GDM1 (cell line): ENCODE data around the gene SLC7A1.

ENCODE experiments used
- DNase-seq: peaks from one replicate; lab custom pipeline; 2025; lab: John Stamatoyannopoulos, UW

The SLC7A1 gene

DNA sequence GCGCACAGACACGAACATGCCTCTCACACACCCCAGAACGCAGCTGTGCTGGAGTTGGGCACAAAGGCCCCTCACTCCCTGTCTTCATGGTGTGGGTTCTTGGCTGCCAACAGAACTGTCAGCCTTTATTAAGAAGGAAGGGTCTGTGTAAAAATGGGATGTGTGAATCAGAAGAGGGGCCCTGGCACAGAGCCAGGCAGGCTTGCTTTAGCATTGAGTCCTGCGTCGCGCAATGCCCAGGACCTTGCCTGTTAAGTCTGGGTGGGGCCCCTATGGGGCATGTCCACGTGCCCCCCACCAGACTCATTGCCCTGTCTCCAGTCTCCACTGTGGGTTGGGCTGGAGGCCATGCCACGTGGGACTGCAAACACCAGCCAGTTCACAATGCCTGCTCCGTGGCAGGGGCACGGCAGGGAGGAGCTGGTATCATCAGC lies 84.8 kb downstream of the SLC7A1 start:
- no peak for DNase-seq

DNA sequence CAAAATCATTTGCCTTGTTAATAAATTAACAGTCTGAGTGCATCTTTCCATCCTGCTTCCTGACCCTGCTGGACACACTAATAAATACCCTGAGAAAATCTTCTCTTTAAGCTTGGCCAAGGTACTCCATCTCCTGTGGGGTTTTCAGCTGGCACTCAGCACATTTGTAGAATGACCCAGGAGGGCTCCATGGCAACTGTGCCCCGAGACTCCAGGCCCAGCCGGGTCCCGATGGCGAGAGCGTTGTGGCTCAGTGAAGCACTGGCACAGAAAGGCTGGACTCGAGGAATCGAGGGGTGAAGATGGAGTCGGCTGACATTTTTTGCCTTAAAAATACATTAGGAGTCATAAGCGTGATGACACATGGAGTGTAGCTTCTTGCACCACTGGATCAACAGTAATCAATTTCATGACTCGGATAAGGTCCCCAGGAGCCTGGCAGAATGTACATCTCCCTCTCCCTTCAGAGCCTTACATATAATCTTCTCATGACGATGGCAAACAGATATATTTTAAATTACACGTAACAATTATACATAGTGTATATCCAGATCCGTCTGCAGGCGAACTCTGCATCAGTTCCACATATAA lies 85.4 kb downstream of the SLC7A1 start:
- no peak for DNase-seq

GRCh38 chr13:29508876-29509252 lies 86.6 kb downstream of the SLC7A1 start:
- no peak for DNase-seq

DNA sequence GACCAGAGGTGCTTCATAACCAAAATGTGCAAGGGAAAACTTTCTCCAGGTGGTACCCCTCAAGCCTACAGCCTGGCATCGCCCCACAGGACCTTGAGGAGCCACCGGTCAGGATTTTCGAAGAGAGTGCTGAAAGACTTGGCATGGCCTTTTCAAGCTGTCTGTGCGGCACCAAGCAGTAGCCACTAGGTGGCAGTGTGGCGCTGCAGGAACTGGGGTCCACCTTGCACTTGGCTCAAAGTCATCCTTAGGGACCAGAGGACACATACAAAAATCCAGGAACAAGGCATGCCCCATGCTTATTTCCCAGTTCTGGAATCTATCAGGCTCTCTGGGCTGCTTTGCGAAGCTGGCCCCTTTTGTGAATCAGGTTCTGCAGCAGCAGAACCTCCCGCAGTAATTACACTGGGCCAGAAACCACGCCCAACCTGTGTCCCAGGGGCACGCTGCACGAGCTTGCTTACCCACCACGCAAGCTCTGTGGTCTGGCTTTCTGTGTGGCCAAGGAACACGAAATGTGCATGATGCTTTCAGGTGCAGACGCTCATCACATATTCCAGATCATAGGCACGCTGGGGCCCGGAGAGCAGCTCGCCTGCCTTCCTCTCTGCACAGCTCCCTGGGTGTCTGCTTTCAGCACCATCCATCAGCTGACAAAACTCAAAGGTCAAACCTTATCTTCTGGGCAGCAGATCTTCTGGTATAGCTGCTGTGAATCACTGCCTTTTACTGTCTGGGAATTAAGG lies 87.2 kb downstream of the SLC7A1 start:
- DNase-seq = peak; percentile 63

DNA sequence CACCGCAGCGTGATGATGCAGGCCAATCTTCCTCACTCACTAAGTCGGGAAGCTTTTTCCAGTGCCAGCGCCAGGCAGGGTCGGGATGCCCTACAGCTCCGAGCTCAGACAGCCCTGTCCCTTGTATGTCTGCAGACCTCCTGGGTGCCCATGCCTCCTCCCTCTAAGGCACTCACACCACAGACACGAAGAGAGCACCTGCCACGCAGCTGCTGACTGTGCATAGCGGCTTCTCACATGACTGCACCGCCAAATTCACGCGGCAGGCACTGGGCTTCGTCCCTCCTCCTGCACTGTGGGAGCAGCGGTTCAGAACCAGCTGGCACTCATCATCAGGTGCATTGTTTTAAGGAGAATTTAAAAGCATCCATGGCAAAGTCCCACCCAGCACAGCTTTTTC lies 88.1 kb downstream of the SLC7A1 start:
- no peak for DNase-seq

DNA sequence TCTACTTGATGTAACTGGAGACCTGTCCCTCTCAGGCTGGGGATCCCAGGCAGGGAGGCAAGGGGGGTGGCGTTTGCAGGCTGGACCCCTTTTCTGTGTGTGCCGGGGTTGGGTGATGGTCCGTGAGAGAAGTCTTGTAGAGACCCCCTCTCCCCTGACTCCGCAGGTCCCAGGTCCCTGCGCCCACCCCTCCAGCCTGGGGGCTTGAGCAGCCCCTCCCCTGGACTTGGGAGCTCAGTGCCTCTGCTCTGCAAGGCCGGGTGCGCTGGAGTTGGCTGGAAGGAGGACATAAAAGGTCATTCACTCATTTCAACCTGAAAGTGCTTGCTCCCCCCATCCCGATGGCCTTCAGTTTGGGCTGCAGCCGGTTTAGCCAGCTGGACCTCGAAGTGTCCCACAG lies 89.5 kb downstream of the SLC7A1 start:
- no peak for DNase-seq

GRCh38 chr13:29505511-29505910 lies 90.0 kb downstream of the SLC7A1 start:
- DNase-seq = no peak

DNA sequence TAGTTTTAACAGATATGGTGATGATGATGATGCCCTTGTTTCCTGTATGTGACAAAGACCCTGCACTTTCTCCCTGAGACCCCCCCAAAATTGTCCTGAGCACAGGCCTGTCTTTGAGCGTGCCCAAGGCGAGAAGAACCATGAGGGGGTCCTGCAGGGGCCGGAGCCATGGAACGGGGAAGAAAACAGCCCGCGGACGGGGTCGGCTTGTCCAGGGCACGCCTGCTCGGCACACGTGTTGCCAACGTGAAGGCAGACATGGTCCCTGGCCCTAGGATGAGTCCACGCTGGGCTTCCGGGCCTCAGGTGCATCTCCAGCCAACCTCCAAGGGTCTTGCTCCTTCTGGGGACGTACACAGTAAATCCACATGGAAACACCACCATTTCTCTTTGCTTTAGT lies 90.8 kb downstream of the SLC7A1 start:
- DNase-seq = no peak

DNA sequence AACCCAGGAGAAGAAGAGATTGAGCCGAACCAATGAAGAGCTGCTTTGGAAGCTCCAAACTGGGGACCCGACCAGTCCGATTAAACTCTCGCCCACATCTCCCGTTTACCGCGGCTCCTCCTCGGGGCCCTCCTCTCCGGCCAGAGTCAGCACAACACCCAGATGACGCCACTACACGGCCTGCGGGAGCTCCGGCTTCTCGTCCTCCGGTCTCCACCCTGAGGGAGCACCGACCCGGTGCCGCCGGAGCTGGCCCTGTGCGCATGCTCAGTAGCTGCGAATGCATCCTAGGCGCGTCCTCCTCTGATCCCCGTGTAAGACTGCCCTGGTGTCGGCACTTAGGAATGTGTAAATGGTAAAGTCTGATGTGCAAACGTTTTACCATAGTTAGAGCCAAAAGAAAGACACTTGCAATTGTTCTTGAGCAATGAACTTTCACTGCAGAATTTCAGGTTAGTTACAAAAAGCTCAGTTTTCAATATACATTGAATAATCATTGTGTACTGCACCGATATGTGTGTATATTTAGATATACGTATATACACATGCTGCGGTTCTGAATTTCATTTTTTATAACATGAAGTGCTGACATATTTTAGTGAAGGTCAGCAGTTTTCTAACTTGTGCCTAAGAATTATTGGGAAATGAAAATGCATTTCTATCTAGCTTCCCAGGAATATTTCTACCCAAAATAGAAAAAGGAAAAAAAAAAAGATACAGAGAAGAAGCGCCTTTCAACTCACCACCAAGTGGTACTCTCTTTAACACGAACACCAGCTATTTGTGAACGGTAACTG lies 92.2 kb downstream of the SLC7A1 start:
- no peak for DNase-seq

GRCh38 chr13:29502391-29503008 lies 93.0 kb downstream of the SLC7A1 start:
- DNase-seq = no peak

DNA sequence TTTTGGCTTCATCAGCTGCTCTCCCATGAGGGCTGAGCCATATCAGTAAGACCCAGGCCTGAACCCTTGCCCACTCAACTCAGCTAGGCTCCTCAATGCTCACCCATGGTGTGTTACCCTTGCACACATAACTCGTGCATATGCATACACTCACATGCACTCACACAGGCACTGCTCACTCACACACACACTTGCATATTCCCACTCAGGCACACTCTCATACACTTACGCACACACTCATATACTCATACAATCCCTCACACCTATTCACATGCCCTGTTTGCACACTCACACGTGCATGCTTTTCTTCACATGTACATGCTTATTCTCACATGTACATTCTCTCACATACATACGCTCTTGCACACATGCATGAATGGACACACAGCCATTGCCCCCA lies 93.8 kb downstream of the SLC7A1 start:
- DNase-seq = no peak

DNA sequence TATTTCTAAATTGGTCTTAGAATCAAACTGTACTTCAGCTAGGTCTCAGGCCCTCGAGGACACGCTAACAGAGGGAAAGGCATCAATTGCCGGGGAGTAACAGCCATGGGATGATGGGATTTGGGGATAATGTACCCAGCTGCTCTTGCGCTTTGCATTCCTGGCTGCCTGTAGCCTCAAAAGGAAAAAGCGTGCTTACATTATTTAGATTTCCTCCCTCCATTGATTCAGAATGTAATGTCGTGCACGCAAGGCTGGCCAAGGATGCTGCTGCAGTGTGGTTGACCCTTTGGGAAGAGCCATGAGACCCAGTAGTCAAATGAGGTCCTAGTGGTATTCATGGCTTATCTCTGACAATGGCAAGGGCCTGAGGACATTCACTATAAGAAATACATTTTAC lies 95.1 kb downstream of the SLC7A1 start:
- no peak for DNase-seq

DNA sequence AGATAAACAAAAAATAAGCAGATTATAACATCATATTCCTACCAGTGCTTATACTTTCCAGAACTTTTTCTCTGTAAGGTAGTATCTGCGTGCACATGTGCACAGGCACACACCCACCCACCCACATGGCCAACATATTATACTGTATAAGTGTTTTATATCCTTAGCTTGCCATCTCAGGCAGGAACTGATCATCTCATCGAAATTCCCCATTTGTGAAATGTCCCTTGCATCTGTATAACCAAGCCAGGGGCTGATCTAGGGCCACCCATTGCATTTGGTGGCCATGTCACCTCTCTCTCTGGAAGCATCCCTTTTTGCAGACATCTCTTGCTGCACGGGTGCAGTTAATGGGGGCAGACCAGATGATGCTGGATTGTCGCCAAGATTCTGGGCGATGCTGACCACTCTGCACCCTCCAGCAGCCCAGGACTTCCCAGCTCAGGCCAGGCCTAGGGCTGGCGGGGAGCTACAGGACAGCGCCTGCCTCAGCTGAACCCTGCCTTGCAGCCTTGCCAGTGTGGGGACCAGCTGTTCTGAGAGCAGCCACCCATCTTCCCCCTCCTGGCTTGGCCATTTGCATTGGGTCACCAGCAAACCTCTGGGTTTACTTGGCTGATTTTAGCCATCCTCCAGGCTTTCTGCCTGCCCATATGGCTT lies 95.9 kb downstream of the SLC7A1 start:
- no peak for DNase-seq

DNA sequence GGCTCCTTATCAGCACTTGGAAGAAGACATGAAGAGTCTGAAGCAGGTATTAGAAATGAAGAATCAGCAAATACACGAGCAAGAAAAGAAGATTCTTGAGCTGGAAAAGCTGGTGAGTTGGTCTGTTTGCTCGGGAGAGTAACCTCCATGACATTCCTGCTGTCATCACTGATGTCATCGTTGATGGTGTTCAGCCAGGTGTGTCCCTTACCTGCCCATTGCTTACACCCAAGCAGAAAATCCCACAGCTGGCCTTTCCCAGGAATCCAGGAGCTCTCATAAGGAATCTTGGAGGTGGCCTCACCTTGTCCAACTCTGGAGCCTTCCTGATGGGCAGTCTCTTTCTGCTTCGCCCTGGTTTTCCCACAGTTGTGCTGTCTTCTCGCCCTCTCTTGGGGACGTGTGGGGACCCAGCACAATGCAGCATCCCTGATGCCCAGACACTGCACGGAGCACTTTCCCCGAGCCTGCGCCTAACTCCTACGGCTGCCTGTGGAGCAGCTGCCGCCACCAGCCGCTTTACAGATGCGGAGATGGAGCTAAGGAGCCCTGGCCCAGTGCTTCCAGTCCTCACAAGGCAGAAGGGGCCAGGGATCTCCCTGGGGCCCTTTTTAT lies 97.0 kb downstream of the SLC7A1 start:
- DNase-seq = no peak

DNA sequence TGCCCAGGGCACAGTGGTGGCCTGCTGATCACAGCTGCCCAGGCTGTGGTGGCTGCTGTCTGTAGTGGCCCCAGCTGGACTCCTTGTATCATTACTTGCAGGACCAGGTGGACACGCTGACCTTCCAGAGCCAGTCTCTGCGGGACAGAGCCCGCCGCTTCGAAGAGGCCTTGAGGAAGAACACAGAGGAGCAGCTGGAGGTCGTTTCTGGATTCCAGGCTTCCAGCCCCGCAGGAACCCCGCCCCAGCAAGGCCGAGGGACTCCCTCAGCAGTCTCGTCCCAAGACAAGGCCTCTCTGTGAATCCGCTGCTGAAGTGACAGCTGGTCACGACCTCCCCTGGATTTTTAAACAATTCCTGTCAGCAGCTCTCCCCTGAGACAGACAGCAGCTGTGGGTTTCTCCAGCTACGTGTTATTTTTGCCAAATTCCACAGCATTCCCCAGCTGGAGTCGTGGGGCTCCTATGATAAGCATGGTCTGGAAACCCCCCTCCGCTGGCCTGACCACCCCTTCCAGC lies 98.3 kb downstream of the SLC7A1 start:
- DNase-seq = no peak

DNA sequence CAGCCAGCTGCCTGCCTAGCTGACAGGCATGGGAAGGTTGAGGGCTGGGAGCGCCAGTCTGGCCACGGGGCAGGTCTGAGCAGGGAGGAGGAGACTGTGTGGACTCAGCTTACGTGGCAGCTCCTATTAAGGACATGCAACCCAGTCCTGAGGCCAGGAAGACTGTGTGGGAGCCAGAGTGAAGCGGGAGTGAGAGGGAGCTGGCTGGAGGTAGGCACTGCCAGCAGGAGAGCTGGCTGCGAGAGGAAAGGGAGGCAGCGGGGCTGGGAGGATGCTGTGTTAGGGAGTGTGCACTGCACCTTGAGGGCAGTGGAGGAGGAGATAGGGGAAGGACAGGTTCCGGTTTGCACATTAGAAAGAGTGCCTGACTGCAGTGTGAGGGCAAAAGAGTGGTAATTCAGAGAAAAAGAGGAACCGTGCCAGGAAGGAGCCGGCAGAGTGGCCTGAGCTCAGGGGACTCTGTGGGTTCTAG lies 99.2 kb downstream of the SLC7A1 start:
- peak; percentile 87 for DNase-seq

DNA sequence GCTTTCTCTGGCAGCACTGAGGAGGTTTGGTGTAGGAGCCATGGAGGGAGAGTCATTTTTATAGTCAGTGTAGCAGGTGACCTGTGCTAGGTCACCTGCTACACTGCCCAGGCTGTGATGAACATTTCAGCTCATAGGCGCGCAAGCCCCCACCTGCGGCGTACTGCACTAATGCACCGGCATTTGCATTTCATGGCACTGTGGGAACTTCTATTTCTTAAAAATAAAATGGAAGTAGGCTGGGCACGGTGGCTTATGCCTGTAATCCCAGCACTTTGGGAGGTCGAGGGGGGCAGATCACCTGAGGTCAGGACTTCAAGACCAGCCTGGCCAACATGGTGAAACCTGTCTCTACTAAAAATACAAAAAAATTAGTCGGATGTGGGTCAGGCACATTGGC lies 101.0 kb downstream of the SLC7A1 start:
- no peak for DNase-seq

- DNase-seq = no peak
Observed at GRCh38 chr13:29493796-29494195, 101.7 kb downstream of the SLC7A1 start.

DNA sequence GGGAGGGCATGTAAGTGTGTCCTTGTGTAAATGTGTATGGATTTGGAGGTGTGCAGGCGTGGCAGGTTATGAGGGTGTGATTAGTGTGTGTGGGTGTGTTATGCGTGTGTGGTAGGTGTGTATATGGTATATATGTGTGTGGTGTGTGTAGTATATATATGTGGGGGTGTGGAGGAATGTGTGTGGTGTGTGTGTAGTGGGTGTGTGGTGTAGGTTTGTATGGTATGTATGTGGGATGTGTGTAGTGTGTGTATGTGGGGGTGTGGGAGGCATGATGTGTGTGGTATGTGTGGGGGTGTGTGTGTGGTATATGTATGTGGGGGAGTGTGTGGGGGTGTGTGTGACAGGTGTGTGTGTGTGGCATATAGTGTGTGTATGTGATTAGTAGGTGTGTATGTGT lies 104.2 kb downstream of the SLC7A1 start:
- DNase-seq = no peak

DNA sequence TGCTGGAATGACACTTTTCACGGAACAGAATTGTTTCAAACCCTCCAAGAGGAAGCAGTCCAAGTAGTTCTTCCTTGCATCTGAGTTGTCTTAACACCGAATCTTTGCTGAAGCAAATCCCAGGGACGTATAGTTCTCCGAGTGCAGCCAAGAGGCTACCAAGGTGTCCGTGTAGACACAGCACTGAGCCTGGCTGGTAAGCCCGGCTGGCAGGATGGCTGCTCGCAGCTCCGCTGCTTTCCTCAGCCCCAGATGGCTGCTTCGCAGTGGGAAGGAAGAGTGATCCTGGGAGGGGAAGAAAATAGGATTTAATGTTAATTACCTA lies 105.0 kb downstream of the SLC7A1 start:
- DNase-seq = no peak
